IPS DF 4.7 (cell line): ENCODE measurements around the gene GADL1.
A peak's percentile ranks its signal among the peaks of the same experiment; 100 is the strongest.

Experiments used
- DNase-seq: peaks from one replicate; pipeline ENCODE4 v3.0.0-alpha.2; 2013; ENCODE audit warnings: low spot score; ENCODE audit errors: extremely low read depth

GADL1 gene

DNA sequence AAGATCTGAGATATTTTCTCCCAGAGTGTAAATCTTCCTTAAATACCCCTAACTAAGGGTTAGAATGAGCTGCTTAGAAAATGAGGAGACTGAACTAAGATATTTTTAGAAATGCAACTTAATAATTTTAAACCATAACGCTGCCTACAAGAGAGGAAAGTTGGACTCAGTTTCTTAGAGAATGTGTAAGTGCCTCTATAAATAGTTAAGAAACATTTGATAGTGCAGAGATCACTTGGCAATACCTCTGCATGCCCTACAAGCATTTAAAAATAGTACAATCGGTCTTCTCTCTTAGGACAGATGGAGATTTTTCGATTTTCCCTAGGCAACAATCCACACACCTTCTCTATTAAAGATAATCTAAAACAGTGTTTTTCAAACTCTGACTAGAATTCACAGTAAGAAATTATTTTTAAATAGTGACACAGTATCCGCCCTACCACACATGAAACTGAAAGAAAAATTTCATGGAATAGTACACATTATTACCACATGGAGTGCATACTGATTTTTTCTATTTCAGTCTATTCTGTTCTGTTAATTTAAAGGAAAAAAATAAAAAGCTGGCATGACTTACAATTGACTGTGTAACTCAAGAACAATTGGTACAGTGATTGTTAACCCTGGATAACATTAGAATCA is 83.2 kb downstream of the GADL1 start:
- DNase-seq, result no peak

GRCh38 chr3:30810625-30811024 is 83.8 kb downstream of the GADL1 start:
- no peak for DNase-seq

GRCh38 chr3:30805695-30806094 is 88.8 kb downstream of the GADL1 start:
- no peak for DNase-seq

- DNase-seq, result no peak
These were observed 89.5 kb downstream of the GADL1 start for GRCh38 chr3:30804984-30805383.

DNA sequence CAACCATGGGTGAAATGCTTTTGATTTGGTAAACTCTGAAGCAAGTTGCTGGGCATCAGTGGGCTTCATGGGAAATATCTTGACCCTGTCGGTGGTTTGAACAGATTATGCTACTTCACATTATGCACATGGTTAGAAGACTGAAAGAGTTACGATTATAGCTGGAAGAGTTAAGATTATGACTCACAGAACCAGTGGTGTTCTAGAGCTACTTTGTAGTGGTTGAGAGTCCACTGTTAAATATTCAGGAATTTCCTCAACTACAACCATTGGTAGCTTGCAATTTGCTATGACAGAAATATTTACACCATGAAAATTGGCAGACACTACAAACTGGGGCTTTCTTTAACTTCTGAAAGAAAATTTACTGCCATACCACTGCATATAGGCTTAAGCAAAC is 99.3 kb downstream of the GADL1 start:
- DNase-seq, result no peak

DNA sequence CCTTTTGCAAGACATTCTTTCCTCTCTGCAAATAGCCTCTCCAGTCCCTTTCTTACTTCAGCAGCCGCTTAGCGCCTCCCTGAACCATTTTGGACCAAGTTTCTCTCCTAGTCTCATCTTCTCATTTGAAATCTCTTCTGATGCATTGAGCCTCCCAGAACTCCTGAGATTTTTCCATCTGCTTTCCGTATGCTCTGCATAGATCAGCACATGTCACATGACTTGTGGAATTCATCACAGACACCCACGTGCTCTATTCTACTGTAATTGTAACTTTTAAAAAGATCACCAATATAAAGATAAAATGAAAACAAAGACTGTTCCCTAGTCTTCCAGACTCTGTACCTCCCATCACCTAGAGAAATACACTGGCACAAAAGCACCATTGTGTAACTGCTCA is 100.7 kb downstream of the GADL1 start:
- no peak for DNase-seq

DNA sequence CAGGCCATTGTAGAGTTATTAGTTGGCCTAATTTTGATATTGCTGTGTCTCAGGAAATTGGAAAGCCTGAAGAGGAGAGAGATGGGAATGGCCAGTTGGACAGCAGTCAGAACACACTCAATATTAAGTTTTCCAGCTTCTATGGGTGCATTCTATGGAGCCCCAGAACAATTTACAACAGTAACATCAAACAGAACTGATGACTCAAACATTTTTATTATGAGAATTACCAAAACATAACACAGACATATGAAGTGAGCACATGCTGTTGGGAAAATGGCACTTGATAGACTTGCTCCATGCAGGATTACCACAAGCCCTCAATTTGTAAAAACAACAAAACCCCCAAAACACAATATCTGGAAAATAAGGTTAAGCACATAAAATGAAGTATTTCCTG is 104.3 kb downstream of the GADL1 start:
- DNase-seq, result no peak

DNA sequence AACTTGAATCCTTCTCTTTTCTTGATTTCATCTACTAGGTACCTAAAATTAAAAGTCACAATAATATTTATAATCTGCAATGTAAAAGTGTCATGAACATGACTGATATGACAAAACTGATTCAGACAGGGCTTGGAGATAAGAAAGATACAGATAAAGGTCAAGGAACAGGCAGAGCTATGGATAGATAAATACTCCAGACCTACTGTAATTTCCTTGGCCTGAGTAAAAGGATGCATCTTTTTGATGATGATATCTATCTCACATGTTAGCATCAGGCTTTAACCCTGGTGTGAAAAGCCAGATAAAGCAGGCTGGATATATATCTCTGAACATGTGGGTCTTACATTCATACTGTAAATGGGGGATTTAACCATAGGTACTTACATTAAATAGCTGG is 108.1 kb downstream of the GADL1 start:
- no peak for DNase-seq

DNA sequence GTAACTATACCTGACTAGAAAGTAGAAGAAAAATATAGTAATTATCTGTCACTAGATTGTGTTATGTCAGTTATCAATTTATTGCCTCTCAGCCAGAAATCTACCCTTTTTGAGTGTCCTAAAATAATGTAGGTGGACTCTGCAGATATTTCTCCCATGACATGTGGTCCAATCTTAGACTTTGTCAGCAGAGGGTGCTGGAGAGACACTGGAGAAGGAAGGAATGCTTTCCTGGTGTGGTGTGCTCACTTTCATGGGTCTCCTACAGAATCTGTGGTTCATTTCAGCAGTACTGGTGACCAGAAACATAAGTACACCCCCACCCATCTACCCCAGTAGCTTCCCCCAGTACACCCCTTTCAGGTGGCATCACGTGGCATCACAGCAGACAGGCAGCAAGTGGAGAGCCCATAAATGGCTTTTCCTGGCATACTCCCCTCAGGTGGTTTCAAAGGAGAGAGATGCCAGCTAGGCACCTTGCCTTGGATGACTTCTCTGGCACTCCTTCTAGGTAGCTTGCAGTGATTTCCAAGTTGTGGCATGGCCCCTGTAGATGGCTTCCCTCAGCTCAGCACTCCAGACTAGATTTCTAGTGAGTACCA is 114.7 kb downstream of the GADL1 start:
- peak; percentile 19 for DNase-seq

GRCh38 chr3:30778933-30779332 is 115.5 kb downstream of the GADL1 start:
- no peak for DNase-seq

DNA sequence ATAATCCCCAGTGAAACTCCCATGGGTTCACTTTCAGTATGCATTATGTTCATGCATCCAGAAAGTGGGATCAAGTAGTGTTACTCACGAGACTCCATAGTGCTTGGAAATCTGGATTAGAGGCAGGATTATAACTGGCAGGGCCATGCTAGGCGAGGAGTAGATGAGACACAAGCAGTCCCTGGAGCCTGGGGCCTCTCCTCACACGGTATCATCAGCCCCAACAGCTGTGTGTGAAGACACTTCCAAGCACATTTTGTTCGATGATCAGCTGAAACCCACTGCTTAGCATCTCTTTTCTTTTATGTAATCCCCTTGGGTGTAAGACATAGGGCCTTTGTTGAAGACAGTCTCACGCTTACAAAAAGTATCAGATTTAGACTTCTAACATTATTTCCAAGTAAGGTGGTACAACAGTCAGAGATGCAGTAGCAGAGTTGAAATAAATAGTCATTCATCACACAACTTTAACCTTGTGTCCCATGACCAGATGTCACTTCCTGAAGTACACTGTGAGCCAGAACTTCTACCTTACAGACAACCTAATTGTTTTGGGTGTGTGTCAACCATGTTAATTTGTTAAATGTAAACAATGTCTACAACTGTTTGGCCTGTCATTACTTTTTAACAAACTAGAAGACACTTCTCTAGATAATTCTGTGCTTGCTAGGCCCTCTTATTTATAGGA is 116.9 kb downstream of the GADL1 start:
- no peak for DNase-seq

DNA sequence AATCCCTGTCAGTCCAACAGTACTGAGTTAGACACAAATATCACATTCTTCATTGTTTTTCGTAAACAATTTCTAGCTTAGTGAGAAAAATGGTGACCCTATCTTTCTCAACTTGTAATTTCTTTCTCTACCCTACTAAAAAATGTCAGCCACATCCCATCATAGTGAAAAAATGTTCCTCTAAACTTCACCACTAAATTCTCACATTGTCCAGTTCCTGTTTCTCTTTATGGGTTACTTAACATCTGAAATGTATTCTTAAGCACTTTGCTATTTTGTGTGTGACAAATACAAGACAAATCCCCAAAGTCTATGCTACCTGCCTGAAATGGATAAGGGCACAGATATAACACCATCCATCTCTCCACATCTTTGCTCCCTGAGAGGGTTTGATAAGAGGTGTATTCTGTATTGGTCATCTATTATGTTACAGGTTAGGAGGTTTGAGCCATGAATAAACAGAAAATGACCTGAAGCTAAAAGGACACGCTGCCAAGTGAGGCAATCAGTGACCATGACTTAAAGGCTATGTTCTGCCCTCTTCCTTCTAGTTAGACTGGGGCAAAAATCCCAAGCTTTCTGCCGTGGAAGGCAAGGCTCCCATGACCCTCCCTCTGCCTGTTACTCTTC is 118.2 kb downstream of the GADL1 start:
- no peak for DNase-seq

GRCh38 chr3:30775040-30775439 is 119.4 kb downstream of the GADL1 start:
- DNase-seq, result no peak

DNA sequence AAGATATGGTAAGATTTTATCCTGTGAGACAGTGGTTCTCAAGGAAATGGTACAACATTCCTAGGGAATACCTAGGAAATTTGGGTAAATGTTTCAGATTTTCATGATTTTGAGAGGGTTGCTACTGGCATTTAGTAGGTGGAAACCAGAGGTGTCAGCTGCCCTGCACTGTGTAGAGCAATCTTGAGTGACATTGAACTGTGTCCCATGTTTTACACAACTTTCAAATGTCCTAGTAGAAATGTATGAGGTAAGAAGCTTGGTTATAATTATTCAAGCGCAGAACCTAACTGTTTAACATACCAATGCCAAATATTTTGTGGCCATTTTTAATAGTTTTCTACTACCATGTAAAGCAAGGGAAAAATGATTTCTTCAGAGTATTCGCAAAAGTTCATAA is 120.4 kb downstream of the GADL1 start:
- DNase-seq, result no peak

DNA sequence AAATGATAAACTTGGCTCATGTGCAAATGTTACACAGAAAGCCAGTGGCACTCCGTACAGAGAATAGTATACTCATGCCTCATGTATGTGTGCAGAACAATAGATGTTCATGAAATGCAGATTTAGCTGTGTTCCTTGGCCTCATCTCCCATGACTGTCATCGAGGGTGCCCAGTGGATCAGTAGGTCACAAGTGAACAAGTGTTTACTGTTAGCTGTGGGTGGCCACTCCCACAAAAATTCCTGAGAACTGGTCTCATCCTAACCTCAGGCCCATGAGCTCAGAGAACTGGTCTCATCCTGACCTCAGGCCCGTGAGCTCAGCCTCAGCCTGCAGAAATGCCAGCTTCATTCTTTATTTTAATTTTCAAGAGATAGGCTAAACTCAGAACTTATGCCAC is 124.1 kb downstream of the GADL1 start:
- no peak for DNase-seq

DNA sequence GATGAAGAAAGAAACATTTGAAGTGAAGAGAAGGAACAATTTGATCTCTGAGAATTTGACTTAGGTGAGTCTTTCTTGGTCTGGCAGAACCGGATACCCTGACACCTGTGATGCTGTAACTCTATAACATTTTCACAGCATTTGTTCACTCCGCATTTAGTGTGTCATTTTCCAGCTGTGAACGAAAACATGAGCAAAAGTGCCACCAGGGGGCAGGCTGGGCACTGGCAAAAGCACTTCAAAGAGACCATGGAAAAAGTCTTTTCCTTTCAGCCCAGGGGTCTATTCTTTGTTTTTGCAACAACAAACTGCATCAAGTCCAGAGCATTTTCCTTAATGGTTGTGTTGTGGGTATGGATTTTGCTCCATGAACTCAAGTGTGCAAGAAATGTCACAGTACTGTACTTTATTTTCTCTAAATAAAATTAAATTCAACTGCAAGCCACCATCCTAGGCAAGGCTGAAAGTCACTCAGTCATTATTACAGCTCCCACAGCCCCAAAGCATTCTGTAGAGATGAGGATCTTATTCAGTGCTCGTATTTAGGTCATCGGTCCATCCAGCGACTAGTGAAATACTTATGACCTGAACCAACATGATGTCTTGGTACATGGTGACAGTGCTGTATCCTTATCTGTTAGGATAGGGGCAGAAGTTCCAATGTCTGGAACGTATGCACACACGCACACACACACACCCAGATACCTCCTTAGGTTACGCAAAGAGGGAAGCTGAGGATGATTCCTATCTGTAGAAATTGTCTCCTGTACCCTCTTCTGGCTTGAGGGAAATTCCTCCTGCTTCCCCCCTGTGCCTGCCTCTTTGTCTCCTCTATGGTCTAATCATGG is 125.5 kb downstream of the GADL1 start:
- DNase-seq, result peak; percentile 28

GRCh38 chr3:30768046-30768445 is 126.4 kb downstream of the GADL1 start:
- no peak for DNase-seq

GRCh38 chr3:30766522-30766921 is 127.9 kb downstream of the GADL1 start:
- no peak for DNase-seq

- no peak for DNase-seq
These were observed 129.6 kb downstream of the GADL1 start for GRCh38 chr3:30764891-30765290.

- DNase-seq, result no peak
These were observed 130.2 kb downstream of the GADL1 start for GRCh38 chr3:30764281-30764680.

GRCh38 chr3:30761374-30761773 is 133.1 kb downstream of the GADL1 start:
- DNase-seq, result no peak

DNA sequence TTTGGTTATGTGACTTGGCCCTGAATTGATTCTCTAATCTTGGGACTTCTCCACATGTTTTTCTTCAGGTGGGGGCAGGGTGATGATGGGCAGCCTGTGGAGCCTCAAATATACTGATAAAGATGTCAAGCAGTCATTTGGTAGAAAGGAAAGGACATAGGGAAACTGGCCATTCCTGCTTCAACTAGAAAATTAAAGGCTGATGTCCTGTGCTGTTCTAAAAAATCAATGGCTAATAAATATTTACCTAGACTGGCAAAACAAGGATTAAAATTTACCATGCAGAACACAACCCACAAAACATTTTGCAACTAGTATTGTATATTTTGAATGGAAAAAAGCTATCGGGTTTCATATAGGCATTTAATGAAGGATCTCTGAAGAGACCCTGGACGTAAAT is 133.7 kb downstream of the GADL1 start:
- no peak for DNase-seq
